HUES6 (cell line): ENCODE measurements around the gene PCDHB5.
"Not testable (repeated sequence)": the region's sequence is repeated elsewhere in the genome, so short reads cannot be mapped to it uniquely, and the experiment has no call there.

Experiments
- H3K27ac ChIP-seq: 2 replicates; pipeline ENCODE4 v1.7.0; 2013; ENCODE audit warnings: low read depth, mild to moderate bottlenecking, low read length, inconsistent platforms
- H3K27me3 ChIP-seq: 2 replicates; pipeline ENCODE4 v1.6.1; 2013; ENCODE audit warnings: low read length; ENCODE audit not compliant: control insufficient read depth, insufficient read depth
- H3K36me3 ChIP-seq: 2 replicates; pipeline ENCODE4 v1.6.1; 2013; ENCODE audit warnings: low read length; ENCODE audit not compliant: control insufficient read depth, insufficient read depth
- H3K4me1 ChIP-seq: 2 replicates; pipeline ENCODE4 v1.6.1; 2013; ENCODE audit warnings: low read length; ENCODE audit not compliant: control insufficient read depth, insufficient read depth
- H3K4me3 ChIP-seq: 2 replicates; pipeline ENCODE4 v1.5.1; 2013; ENCODE audit warnings: low read depth, low read length
- H3K9ac ChIP-seq: one replicate; pipeline ENCODE4 v1.6.1; 2013; ENCODE audit warnings: mild to moderate bottlenecking, low read length
- H3K9me3 ChIP-seq: 2 replicates; pipeline ENCODE4 v1.6.1; 2013; ENCODE audit warnings: low read depth, low read length; ENCODE audit not compliant: control insufficient read depth, insufficient read depth

Gene PCDHB5

DNA sequence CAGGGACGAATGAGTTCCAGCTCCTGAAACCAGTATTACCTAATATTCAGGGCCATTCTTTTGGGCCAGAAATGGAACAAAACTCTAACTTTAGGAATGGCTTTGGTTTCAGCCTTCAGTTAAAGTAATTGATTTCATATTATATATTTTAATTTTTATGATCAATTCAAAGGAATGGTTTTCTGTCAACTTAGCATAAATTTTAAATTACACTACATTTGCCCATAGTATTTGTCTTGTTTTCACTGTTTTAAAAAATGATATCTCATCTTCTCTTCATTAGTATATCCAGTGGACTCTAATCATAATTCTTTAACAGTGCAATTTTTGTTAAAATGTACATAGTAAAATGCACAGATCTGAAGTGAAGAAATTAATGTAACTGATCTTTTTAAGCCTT is 45.3 kb downstream of the PCDHB5 start:
- no peak overlapping the region for H3K4me3 ChIP-seq
- no peaks in the 10 kb centered on the region for H3K4me1 ChIP-seq
- no peaks in the 10 kb centered on the region for H3K27me3 ChIP-seq
- peaks cover 9% of the 10 kb centered on the region; the same call in 1 of the 2 replicates for H3K9me3 ChIP-seq
- H3K27ac ChIP-seq: no peak overlapping the region
- H3K9ac ChIP-seq: no peak overlapping the region
- H3K36me3 ChIP-seq: no peaks in the 10 kb centered on the region

DNA sequence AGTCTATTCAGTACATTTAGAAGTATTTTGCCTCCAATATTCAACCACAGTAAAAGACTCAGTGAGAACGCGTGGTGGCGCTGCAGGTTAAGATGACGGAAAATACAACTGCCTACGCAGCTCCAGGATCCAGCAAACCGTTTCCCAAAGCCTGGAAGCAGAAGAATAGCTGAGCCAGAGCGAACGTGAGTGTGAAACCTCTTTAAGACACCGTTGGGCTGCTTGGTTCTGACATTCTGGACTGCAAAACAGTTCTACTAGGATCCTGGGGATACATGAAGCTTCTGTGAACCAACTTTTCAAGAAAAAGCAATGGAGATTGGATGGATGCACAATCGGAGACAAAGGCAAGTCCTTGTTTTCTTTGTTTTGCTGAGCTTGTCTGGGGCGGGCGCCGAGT is 47.2 kb downstream of the PCDHB5 start, which contains the start of gene PCDHB16:
Gene PCDHB16 (plus strand): TSS at position 140 of the 400 bp plus-strand sequence. CDS start 173 bp downstream, at position 313.
- peaks cover 9% of the 10 kb centered on the region; the same call in 1 of the 2 replicates for H3K9me3 ChIP-seq
- H3K36me3 ChIP-seq: no peaks in the 10 kb centered on the region
- H3K27me3 ChIP-seq: no peaks in the 10 kb centered on the region
- H3K4me1 ChIP-seq: no peaks in the 10 kb centered on the region
- no peak within 1 kb of the TSS for H3K27ac ChIP-seq
- H3K4me3 ChIP-seq: 0 out of 2 replicates have a peak within 1 kb of the TSS, but pooled peaks have one; percentile 8
- H3K9ac ChIP-seq: no peak within 1 kb of the TSS

DNA sequence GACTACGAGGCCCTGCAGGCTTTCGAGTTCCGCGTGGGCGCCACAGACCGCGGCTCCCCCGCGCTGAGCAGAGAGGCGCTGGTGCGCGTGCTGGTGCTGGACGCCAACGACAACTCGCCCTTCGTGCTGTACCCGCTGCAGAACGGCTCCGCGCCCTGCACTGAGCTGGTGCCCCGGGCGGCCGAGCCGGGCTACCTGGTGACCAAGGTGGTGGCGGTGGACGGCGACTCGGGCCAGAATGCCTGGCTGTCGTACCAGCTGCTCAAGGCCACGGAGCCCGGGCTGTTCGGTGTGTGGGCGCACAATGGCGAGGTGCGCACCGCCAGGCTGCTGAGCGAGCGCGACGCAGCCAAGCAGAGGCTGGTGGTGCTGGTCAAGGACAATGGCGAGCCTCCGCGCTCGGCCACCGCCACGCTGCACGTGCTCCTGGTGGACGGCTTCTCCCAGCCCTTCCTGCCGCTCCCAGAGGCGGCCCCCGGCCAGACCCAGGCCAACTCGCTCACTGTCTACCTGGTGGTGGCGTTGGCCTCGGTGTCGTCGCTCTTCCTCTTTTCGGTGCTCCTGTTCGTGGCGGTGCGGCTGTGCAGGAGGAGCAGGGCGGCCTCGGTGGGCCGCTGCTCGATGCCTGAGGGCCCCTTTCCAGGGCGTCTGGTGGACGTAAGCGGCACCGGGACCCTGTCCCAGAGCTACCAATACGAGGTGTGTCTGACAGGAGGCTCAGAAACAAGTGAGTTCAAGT is 49.3 kb downstream of the PCDHB5 start:
- H3K4me3 ChIP-seq, H3K36me3 ChIP-seq, H3K27me3 ChIP-seq, H3K9me3 ChIP-seq, H3K9ac ChIP-seq, H3K27ac ChIP-seq, H3K4me1 ChIP-seq: not testable (repeated sequence)

DNA sequence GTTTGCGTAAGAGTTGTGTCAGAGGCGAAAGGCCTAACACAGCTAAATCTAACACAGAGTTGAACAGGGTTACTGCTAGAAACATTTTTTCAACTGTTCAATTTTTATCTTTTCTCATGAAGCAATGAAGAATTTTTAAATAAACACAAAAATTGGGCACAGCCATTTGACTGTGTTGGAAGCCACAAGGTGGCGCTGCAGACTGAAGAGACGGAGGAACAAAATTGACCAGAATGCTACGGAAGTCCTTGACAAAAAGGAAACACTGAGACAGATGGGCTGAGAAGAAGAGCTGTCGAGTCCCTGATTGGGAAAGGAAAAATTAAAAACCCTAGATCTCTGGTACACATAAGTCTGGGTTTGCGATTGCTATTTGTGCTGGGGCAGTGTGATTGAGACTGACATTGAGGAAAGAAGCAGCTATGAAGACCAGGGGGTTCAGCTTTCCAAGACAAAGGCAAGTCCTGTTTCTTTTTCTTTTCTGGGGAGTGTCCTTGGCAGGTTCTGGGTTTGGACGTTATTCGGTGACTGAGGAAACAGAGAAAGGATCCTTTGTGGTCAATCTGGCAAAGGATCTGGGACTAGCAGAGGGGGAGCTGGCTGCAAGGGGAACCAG is 52.0 kb downstream of the PCDHB5 start, which contains the start of gene PCDHB9:
Gene PCDHB9 (plus strand): TSS at position 265 of the 616 bp plus-strand sequence. CDS start 158 bp downstream, at position 423.
- H3K9ac ChIP-seq: no peak within 1 kb of the TSS
- peaks cover 4% of the 10 kb centered on the region; the same call in 1 of the 2 replicates for H3K9me3 ChIP-seq
- H3K27ac ChIP-seq: no peak within 1 kb of the TSS
- H3K36me3 ChIP-seq: no peaks in the 10 kb centered on the region
- H3K27me3 ChIP-seq: no peaks in the 10 kb centered on the region; the same call in 1 of the 2 replicates
- no peaks in the 10 kb centered on the region for H3K4me1 ChIP-seq
- no peak within 1 kb of the TSS for H3K4me3 ChIP-seq
